H1 (cell line): Measurements from ENCODE around the gene EML5. TPM values are rescaled to one million over a fixed set of nuclear protein-coding genes. Genes with fewer than 3 reads are reported as not detected.

ENCODE experiments used
- CTCF ChIA-PET: fragments of 300-600 bp; sonication (Branson Sonifier 250); formaldehyde crosslinking; loops from one replicate; lab custom pipeline; 2021; ENCODE audit not compliant: partially characterized antibody; lab: Charles Lee
- POLR2A ChIA-PET: fragments of 300-600 bp; sonication (Branson Sonifier 250); formaldehyde crosslinking; loops from one replicate; lab custom pipeline; 2021; ENCODE audit warnings: inconsistent platforms; ENCODE audit not compliant: partially characterized antibody; lab: Charles Lee
- DNase-seq, 2 experiments: peaks; one replicate each; pipeline versions ENCODE4 v3.0.0 to v3.0.0-alpha.2; 2010 to 2022; ENCODE audit warnings: low spot score in 2 of 2, low read depth in 1 of 2, mixed read lengths in 1 of 2
- FAIRE-seq: peaks from 2 replicates; lab custom pipeline; 2011; peaks lifted over from hg19 to GRCh38; lab: Jason Lieb, UNC
- H2AFZ ChIP-seq: 2 replicates; pipeline ENCODE4 v1.8.1; 2012; ENCODE audit warnings: low read length, inconsistent platforms
- H2AK5ac ChIP-seq: 2 replicates; pipeline ENCODE4 v1.6.1; 2013; ENCODE audit warnings: low read depth, low read length
- H2BK120ac ChIP-seq: replicated peaks from 2 replicates; pipeline ENCODE3; 2013; ENCODE audit warnings: low read depth, low read length, inconsistent platforms
- H2BK12ac ChIP-seq: 2 replicates; pipeline ENCODE4 v1.6.1; 2013; ENCODE audit warnings: low read depth, low read length
- H2BK15ac ChIP-seq: 2 replicates; pipeline ENCODE4 v1.6.1; 2013; ENCODE audit warnings: low read length
- H2BK20ac ChIP-seq: 2 replicates; pipeline ENCODE4 v1.6.1; 2013; ENCODE audit warnings: low read length
- H2BK5ac ChIP-seq: 2 replicates; pipeline ENCODE4 v1.6.1; 2013; ENCODE audit warnings: low read depth, low read length
- H3K14ac ChIP-seq: 2 replicates; pipeline ENCODE4 v1.6.1; 2013; ENCODE audit warnings: inconsistent platforms; ENCODE audit not compliant: insufficient read length
- H3K18ac ChIP-seq: 2 replicates; pipeline ENCODE4 v1.6.1; 2013; ENCODE audit warnings: low read length; ENCODE audit errors: extremely low read depth
- H3K23ac ChIP-seq: 2 replicates; pipeline ENCODE4 v1.6.1; 2013; ENCODE audit warnings: inconsistent platforms; ENCODE audit not compliant: insufficient read length
- H3K23me2 ChIP-seq: 2 replicates; pipeline ENCODE4 v1.6.1; 2013; ENCODE audit warnings: low read depth, low read length
- H3K27ac ChIP-seq: 2 replicates; pipeline ENCODE4 v1.6.1; 2011; ENCODE audit warnings: low read depth, low read length, inconsistent platforms
- H3K27me3 ChIP-seq, 4 experiments: replicated peaks in 1 of 4; 1 replicate in 1 of 4; 2 replicates in 3 of 4; pipeline versions ENCODE4 v1.6.1 to v1.8.1; 2011 to 2013; ENCODE audit warnings: low read length in 3 of 4, mild to moderate bottlenecking in 3 of 4, inconsistent platforms in 2 of 4, mixed read lengths in 2 of 4, moderate library complexity in 1 of 4; ENCODE audit not compliant: control insufficient read depth in 3 of 4, insufficient read depth in 3 of 4; ENCODE audit errors: extremely low read depth in 1 of 4
- H3K36me3 ChIP-seq, 4 experiments: 2 replicates each; pipeline versions ENCODE4 v1.6.1 to v1.8.1; 2011 to 2013; ENCODE audit warnings: mild to moderate bottlenecking in 4 of 4, low read length in 3 of 4, moderate library complexity in 2 of 4, control low read depth in 1 of 4, inconsistent platforms in 1 of 4; ENCODE audit not compliant: insufficient read depth in 4 of 4, control insufficient read depth in 2 of 4
- H3K4ac ChIP-seq: replicated peaks from 2 replicates; pipeline ENCODE3; 2013; ENCODE audit warnings: low read length, low read depth, mixed read lengths, inconsistent platforms; ENCODE audit not compliant: insufficient read length
- H3K4me1 ChIP-seq, 4 experiments: replicated peaks in 1 of 4; 1 replicate in 1 of 4; 2 replicates in 3 of 4; pipeline versions ENCODE4 v1.6.1 to v1.8.1; 2011 to 2013; ENCODE audit warnings: low read length in 3 of 4, inconsistent platforms in 2 of 4, mixed read lengths in 1 of 4; ENCODE audit not compliant: insufficient read depth in 4 of 4, control insufficient read depth in 3 of 4
- H3K4me2 ChIP-seq, 2 experiments: 2 replicates each; pipeline versions ENCODE4 v1.6.1 to v1.8.1; 2011 to 2013; ENCODE audit warnings: low read depth in 2 of 2, low read length in 2 of 2, control low read depth in 1 of 2, inconsistent platforms in 1 of 2, mild to moderate bottlenecking in 1 of 2; ENCODE audit not compliant: insufficient read depth in 1 of 2
- H3K4me3 ChIP-seq, 4 experiments: fragments of 200-600, 300-600 bp in 1 of 4; sonication (generic), shearing (Covaris generic), sonication (Bioruptor Twin) in 1 of 4; 2 replicates each; pipeline versions ENCODE4 v1.5.1 to v1.8.1; 2011 to 2016; ENCODE audit warnings: low read length in 4 of 4, low read depth in 3 of 4, control low read depth in 2 of 4, inconsistent platforms in 2 of 4, mild to moderate bottlenecking in 2 of 4, mixed read lengths in 1 of 4, moderate library complexity in 1 of 4; ENCODE audit not compliant: insufficient read depth in 2 of 4; ENCODE audit errors: extremely low read depth in 1 of 4
- H3K56ac ChIP-seq: replicated peaks from 2 replicates; pipeline ENCODE3; 2013; ENCODE audit warnings: low read depth, mild to moderate bottlenecking, mixed read lengths, low read length, inconsistent platforms; ENCODE audit not compliant: insufficient read length
- H3K79me1 ChIP-seq: 2 replicates; pipeline ENCODE4 v1.6.1; 2013; ENCODE audit warnings: low read depth, low read length, control low read depth
- H3K79me2 ChIP-seq, 2 experiments: 2 replicates each; pipeline versions ENCODE4 v1.6.1 to v1.8.1; 2012 to 2013; ENCODE audit warnings: low read length in 2 of 2, mild to moderate bottlenecking in 2 of 2, inconsistent platforms in 1 of 2; ENCODE audit not compliant: insufficient read depth in 2 of 2, control insufficient read depth in 1 of 2
- H3K9ac ChIP-seq, 4 experiments: replicated peaks in 1 of 4; 1 replicate in 1 of 4; 2 replicates in 3 of 4; pipeline versions ENCODE4 v1.6.1 to v1.8.1; 2011 to 2013; ENCODE audit warnings: low read depth in 3 of 4, low read length in 3 of 4, control low read depth in 2 of 4, mild to moderate bottlenecking in 2 of 4, moderate library complexity in 2 of 4, inconsistent platforms in 1 of 4; ENCODE audit errors: extremely low read depth in 1 of 4
- H3K9me3 ChIP-seq, 2 experiments: 2 replicates each; pipeline versions ENCODE4 v1.6.1 to v1.8.1; 2012 to 2013; ENCODE audit warnings: mild to moderate bottlenecking in 2 of 2, moderate library complexity in 2 of 2, control low read depth in 1 of 2, inconsistent platforms in 1 of 2, low read depth in 1 of 2, low read length in 1 of 2, mixed read lengths in 1 of 2; ENCODE audit not compliant: insufficient read depth in 2 of 2
- H4K20me1 ChIP-seq, 2 experiments: replicated peaks in 1 of 2; 2 replicates each; pipeline versions ENCODE3 to v1.8.1; 2011 to 2013; ENCODE audit warnings: inconsistent platforms in 2 of 2, low read length in 2 of 2, mild to moderate bottlenecking in 1 of 2; ENCODE audit not compliant: insufficient read depth in 2 of 2, control insufficient read depth in 1 of 2
- H4K5ac ChIP-seq: 2 replicates; pipeline ENCODE4 v1.6.1; 2013; ENCODE audit warnings: low read length, low read depth, mixed read lengths, inconsistent platforms; ENCODE audit not compliant: insufficient read length
- H4K8ac ChIP-seq: 2 replicates; pipeline ENCODE4 v1.8.0; 2013; ENCODE audit warnings: mild to moderate bottlenecking, moderate library complexity, low read length, inconsistent platforms; ENCODE audit not compliant: insufficient read depth; ENCODE audit errors: extremely low read depth
- H4K91ac ChIP-seq: replicated peaks from 2 replicates; pipeline ENCODE3; 2013; ENCODE audit warnings: low read length, mixed read lengths, inconsistent platforms; ENCODE audit not compliant: insufficient read length
- ASH2L ChIP-seq: fragments of 200-600, 300-600 bp; sonication (generic); IDR thresholded peaks from one replicate; pipeline ENCODE4 v1.7.1; 2017; ENCODE audit warnings: low read length
- BRCA1 ChIP-seq: IDR thresholded peaks from 2 replicates; pipeline ENCODE4 v1.6.1; 2012; ENCODE audit warnings: low read depth, low read length, improper control_type of control experiment
- CBX8 ChIP-seq: fragments of 300-800, 300-1000 bp; sonication (generic); IDR thresholded peaks from 2 replicates; pipeline ENCODE4 v1.7.1; 2016; ENCODE audit warnings: low read depth, low read length, borderline replicate concordance
- CHD2 ChIP-seq: IDR thresholded peaks from 2 replicates; pipeline ENCODE4 v1.6.1; 2012; ENCODE audit warnings: low read length, improper control_type of control experiment
- KDM1A ChIP-seq: fragments of 200-600, 300-600 bp; sonication (generic); IDR thresholded peaks from 2 replicates; pipeline ENCODE4 v1.7.1; 2016; ENCODE audit warnings: mild to moderate bottlenecking, low read length, borderline replicate concordance
- KDM5A ChIP-seq: fragments of 200-600 bp; IDR thresholded peaks from 2 replicates; pipeline ENCODE4 v1.7.1; 2012; ENCODE audit warnings: mild to moderate bottlenecking, low read length, inconsistent platforms, mixed read lengths
- MAFK ChIP-seq: IDR thresholded peaks from 2 replicates; pipeline ENCODE4 v1.6.1; 2012; ENCODE audit warnings: low read depth, mild to moderate bottlenecking, improper control_type of control experiment, low read length
- NRF1 ChIP-seq: IDR thresholded peaks from 2 replicates; pipeline ENCODE4 v1.6.1; 2011; ENCODE audit warnings: mild to moderate bottlenecking, low read depth, low read length, improper control_type of control experiment
- RNF2 ChIP-seq: fragments of 200-900, 300-1000 bp; sonication (generic); IDR thresholded peaks from 2 replicates; pipeline ENCODE4 v1.7.1; 2016; ENCODE audit warnings: borderline replicate concordance, low read depth, mild to moderate bottlenecking, antibody characterized with exemption, low read length; ENCODE audit not compliant: poor library complexity, severe bottlenecking; ENCODE audit errors: missing control alignments
- SIN3A ChIP-seq, 2 experiments: IDR thresholded peaks in 1 of 2; conservative IDR thresholded peaks in 1 of 2; 2 replicates each; pipeline ENCODE4 v1.6.1; 2011 to 2012; ENCODE audit warnings: low read length in 2 of 2, improper control_type of control experiment in 1 of 2, low read depth in 1 of 2, mild to moderate bottlenecking in 1 of 2
- SP2 ChIP-seq: IDR thresholded peaks from 2 replicates; pipeline ENCODE4 v1.6.1; 2012; ENCODE audit warnings: mild to moderate bottlenecking, low read length, inconsistent platforms
- TAF1 ChIP-seq: IDR thresholded peaks from 2 replicates; pipeline ENCODE4 v1.6.1; 2011; ENCODE audit warnings: mild to moderate bottlenecking, low read depth, low read length
- TCF12 ChIP-seq: IDR thresholded peaks from 2 replicates; pipeline ENCODE4 v1.6.1; 2011; ENCODE audit warnings: low read depth, mild to moderate bottlenecking, low read length
- WGBS, 2 experiments: shearing (Covaris generic) in 1 of 2; methylation state at CpG; one replicate each; pipeline versions ENCODE4 v1.1.6 to v1.1.7; 2013 to 2015; ENCODE audit warnings: low lambda C conversion rate in 2 of 2, mixed read lengths in 2 of 2, inconsistent platforms in 1 of 2, low coverage in 1 of 2, missing lambda C conversion rate in 1 of 2; ENCODE audit not compliant: insufficient replicate concordance in 2 of 2, insufficient coverage in 1 of 2, insufficient read length in 1 of 2; ENCODE audit errors: extremely low coverage in 1 of 2, missing lambda C conversion rate in 1 of 2; 5-methylcytosine and 5-hydroxymethylcytosine counted together
- polyA plus RNA-seq, 7 experiments: library from polyadenylated mRNA; depleted of rRNA in 3 of 7; stranded (reverse) in 5 of 7; unstranded in 2 of 7; fragments of >200 nt in 5 of 7; fragments of 200-250 nt in 2 of 7; gene quantifications; 1 replicate in 5 of 7; 2 replicates in 1 of 7; 4 replicates in 1 of 7; pipeline versions ENCODE4 v1.2.1 to v1.2.3, GENCODE V29; 2011 to 2013; ENCODE audit warnings: missing spikeins in 2 of 7, mixed read lengths in 2 of 7
- total RNA-seq: library from RNA; stranded (reverse); fragmentation: NEBNext Ultra II Directional; extraction: Animal tissue kit (Norgen Biotek cat#: 25700); gene quantifications from 2 replicates; pipeline ENCODE4 v1.2.1, GENCODE V29; 2021
- TF ChIP-seq, protein P1 (sequence below): IDR thresholded peaks from 2 replicates; pipeline ENCODE4 v1.6.1; 2012; ENCODE audit warnings: inconsistent platforms

Gene EML5
- total and polyA plus RNA-seq, 2 of the 8 experiments (the other 6 are each of a cell fraction or from before 2014, with no cell fraction given) = 0.39 to 0.88 TPM

DNA sequence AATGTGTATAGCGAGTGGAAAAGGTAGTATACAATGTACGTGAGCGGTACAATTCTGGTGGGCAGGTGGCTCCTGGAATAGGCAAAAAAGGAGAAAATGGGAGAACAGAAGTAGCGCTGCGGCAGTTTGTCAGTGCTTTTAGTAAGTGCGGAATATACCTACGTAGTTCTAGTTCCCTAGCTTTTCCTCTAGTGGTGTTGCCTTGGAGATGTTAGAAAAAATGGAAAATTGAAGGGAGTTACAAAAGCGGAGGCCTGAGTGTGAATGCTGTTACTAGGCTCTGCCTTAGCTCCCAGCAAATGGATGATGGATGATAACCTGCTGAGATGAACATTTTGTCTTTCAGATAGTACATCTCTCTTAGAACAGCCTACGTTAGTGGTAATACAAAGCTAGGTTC, 32.8 kb upstream of the EML5 start:
- Histone ChIP-seq H3K4me2 (peak overlapping the region; percentile 80 to 85; a peak in 3 of 4 replicates), H3K36me3 (no peaks in the 10 kb centered on the region), H3K18ac (no peak overlapping the region), H2BK120ac (no peak overlapping the region), H2BK12ac (no peak overlapping the region), H2AFZ (no peak overlapping the region), H3K79me2 (no peaks in the 10 kb centered on the region), H3K9me3 (no peaks in the 10 kb centered on the region), H3K56ac (no peak overlapping the region), H3K4me1 (peaks cover 0 to 3% (median 0%) of the 10 kb centered on the region in 4 experiments; a peak in 1 of 7 replicates), H2BK15ac (no peak overlapping the region), H3K9ac (0 out of 7 replicates have a peak overlapping the region, but pooled peaks of 1 of the 4 experiments have one; percentile 80), H2AK5ac (no peak overlapping the region), H4K8ac (no peak overlapping the region), H4K20me1 (no peaks in the 10 kb centered on the region), H3K27ac (no peak overlapping the region), H4K91ac (no peak overlapping the region), H4K5ac (no peak overlapping the region), H3K23me2 (peaks cover 5% of the 10 kb centered on the region), H2BK5ac (no peak overlapping the region), H3K14ac (no peak overlapping the region), H3K4me3 (peak overlapping the region in 2 of 4 experiments; percentile 75 to 83; a peak in 4 of 8 replicates), H3K79me1 (no peaks in the 10 kb centered on the region; the same call in 1 of the 2 replicates), H3K4ac (no peak overlapping the region), H3K23ac (no peak overlapping the region), H3K27me3 (no peaks in the 10 kb centered on the region), H2BK20ac (no peak overlapping the region)
- ChIA-PET POLR2A (interaction anchor here (1.7 to 1.9 kb wide), 2 partner anchors 8 to 143 kb away, joined by 6 read pairs; no protein-coding TSS in a partner anchor), CTCF (interaction anchor here (0.6 to 1.4 kb wide), 5 partner anchors 19 to 196 kb away, joined by 3 to 6 read pairs (median 3); no protein-coding TSS in a partner anchor)
- FAIRE-seq = no peak
- no peak for DNase-seq
- 88% methylated on average over 9 of the region's 9 CpGs; no CpG with 5 or more reads in 1 of the 2 experiments for WGBS, 2 experiments
- no peak for TF ChIP-seq TAF1
- TF ChIP-seq KDM1A = no peak
- TF ChIP-seq CHD2 = no peak
- no peak for TF ChIP-seq SIN3A (conservative IDR thresholded peaks at IDR 0.05 in 1 of 2, IDR thresholded peaks at IDR 0.05 in 1 of 2; ENCODE audit: low read depth in 1 of 2, low read length in 2 of 2)
- TF ChIP-seq SP2 = no peak
- TF ChIP-seq TCF12 = no peak
- TF ChIP-seq, protein P1, sequence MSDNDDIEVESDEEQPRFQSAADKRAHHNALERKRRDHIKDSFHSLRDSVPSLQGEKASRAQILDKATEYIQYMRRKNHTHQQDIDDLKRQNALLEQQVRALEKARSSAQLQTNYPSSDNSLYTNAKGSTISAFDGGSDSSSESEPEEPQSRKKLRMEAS = no peak
- no peak for TF ChIP-seq RNF2
- TF ChIP-seq NRF1 = no peak
- no peak for TF ChIP-seq ASH2L
- TF ChIP-seq MAFK = no peak
- no peak for TF ChIP-seq BRCA1
- no peak for TF ChIP-seq KDM5A
- no peak for TF ChIP-seq CBX8
